ENCODE data around the gene KCNJ9.

The KCNJ9 gene

GRCh38 chr1:160089883-160090282 is 8.5 kb downstream of the KCNJ9 start:
- DNase-seq, result no peak

GRCh38 chr1:160090760-160091159 is 9.4 kb downstream of the KCNJ9 start:
- no peak for DNase-seq

DNA sequence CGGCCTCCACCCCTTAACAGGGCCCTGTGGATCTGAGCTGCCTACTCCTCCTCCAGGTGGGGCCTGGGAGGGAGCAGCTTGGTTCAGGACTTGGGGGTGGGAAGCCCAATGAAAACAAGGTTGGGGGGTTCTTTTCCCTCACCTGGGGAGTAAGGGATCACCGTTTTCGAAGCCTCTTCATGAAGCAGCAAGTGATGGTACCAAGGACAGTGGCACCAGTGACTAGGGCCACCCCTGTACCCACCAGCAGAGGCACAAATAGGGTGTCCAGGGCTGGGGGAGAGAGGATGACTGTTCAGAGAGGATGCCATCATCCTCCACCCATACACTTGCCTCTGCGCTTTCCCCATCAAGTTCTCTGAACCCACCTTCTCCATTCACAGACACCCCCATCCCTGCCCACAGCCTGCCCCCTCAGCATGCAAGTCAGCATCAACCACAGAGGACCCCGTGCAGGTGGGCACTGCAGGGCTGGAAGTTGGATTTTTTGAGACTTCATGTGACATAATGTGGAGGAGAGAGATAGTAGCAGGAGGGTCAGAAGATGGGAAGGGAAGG is 10.4 kb downstream of the KCNJ9 start:
- no peak for DNase-seq

- no peak for DNase-seq
Measured at GRCh38 chr1:160092366-160093068, 11.2 kb downstream of the KCNJ9 start.

DNA sequence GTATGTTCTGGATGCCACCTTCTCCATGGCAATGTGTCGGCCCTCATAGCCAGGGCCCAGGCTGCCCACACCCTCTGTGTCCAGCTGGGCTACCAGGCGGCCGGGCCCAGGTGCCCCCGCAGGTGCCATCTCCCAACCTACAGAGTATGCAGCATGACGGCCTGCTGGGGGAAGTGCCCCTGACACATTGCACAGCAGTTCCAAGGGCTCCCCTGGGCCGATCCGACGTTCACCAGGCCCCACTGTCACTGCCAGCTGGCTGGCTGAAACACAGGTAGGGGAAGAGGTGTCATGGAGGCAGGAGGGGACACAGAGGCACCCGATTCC is 11.7 kb downstream of the KCNJ9 start:
- DNase-seq, result no peak

DNA sequence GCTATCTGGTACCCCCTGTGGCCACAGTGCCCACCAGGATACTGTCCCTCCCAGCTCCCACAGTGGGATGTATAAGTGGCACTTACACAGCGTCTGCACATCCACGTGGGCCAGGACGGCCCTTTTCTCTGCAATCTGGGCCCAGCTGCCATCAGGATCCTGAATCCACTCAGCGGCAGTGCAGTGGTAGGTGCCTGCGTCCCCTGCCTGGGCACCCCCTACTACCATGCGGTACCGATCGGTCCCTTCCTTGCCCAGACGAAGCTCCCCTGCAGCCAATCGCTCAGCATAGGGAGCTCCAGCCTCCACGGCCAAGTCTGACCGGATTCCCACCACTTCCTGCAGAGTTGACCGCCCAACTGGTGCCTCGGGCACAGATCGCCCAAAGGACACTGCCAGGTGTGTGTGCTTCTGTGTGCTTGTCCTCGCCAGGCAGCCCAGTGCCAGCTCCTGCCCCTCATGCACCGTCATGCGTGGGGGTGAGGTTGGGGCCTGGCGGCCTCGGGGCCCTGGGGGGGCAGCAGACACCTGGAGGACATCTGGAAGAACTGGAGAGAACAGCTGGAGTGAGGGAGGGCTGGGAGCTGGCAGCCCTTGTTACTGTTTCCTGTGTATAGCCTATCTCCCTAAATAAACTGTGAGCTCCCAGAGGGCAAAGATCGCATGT is 12.4 kb downstream of the KCNJ9 start:
- DNase-seq, result no peak

GRCh38 chr1:160094291-160094625 is 12.9 kb downstream of the KCNJ9 start:
- no peak for DNase-seq

- DNase-seq, result no peak
Measured at GRCh38 chr1:160094806-160095205, 13.5 kb downstream of the KCNJ9 start.

- DNase-seq, result no peak
Measured at GRCh38 chr1:160095382-160096105, 14.2 kb downstream of the KCNJ9 start.

GRCh38 chr1:160096274-160097116 is 15.2 kb downstream of the KCNJ9 start:
- no peak for DNase-seq

GRCh38 chr1:160097151-160097910 is 16.0 kb downstream of the KCNJ9 start:
- DNase-seq, result peak; percentile 15

GRCh38 chr1:160097911-160098851 is 16.8 kb downstream of the KCNJ9 start, which contains the start of gene IGSF8:
TSS of gene IGSF8 (minus strand) at chr1:160098619. CDS start at chr1:160098472, 147 bp downstream.
- peak; percentile 93 for DNase-seq

DNA sequence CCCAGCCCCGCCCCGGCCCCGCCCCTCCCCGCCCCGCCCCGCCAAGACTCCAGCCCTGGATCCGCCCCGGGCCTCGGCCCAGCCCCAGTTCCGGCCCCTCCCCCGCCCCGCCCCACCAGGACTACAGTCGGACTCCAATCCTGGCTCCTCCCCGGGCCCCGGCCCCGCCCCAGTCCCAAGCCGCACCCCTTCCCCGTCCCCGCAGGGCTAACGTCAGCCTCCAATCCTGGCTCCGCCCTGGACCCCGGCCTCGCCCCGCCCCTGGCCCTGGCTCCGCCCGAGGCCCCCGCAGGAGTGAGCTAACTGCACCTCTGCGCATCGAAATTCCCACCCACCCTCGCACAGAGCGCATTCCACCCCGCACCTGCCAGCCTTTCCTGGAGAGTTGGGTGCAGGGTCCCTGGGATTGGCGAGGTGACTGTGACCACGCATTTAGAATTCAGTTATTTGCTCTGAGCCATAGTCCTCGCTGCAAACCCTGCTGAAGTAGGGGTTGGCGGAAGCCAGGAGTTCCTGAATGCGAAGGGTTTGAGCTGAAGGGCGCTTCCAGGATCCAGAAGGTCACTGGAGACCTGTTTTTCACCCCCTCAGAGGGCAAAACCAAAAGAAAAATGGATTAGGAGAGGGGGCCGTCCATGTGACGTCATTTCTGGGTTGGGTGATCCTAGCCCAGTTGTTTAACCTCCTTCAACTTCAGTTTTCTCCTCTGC is 17.7 kb downstream of the KCNJ9 start:
- DNase-seq, result peak; percentile 99

DNA sequence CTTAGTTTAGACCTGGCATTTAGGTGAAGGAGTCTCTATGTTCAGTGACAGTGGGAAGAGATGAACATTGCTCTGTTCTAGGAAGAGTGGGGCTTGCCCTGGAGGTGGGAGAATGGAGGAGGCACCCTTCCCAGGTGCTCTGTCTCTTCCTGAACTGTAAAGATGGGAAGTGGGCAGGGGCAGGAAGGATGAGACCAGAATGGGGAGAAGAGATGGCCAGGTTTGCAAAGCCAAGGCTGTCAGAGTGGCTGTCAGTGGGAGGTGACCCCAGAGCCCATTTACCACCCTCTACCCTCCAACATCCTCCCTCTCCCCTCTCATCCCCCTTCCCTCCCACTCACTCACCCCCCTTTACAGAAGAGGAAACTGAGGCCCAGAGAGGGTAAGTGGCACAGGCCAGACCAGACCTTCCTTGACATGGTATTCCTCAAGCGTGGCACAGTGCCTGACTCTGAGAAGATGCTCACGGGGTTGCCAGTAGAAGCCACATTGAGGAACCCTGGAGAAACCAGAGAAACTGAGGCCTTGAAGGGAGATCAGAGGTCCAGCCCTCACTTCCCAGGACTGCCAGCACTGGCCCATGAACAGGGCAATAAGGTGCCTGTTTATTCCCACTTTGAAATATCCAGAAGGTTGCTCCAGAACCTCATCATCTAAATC is 18.5 kb downstream of the KCNJ9 start:
- DNase-seq, result no peak

DNA sequence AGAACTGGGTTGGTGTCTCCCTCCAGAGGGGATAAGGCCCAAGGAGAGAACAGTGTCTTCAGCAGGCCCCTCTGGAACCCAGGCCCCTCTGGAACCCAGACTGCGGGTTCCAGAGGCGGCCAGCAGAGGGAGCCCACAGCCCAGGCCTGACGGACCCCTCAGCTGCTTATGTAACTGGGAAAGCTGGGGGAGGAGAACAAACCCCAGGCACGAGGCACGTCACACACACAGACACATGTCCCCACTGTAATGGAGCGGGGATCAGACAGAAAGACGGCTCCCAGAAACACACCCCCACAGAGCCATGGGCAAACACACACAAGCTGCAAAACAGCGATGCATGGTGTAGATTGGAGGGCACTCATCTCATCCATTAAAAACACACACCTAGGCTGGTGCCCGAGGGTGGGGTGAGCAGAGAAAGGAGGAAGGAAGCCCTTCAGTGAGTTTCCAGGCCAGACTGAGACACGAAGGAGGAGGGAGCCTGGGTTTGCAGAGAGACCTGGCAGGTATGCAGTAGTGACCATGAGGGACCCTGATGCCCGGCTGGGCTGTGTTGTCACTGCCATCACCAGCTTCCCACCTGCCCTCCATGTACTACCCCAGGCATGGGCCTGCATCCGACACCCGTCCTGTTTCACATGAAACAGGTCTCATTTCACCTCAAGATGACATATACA is 19.8 kb downstream of the KCNJ9 start:
- DNase-seq, result peak; percentile 71

DNA sequence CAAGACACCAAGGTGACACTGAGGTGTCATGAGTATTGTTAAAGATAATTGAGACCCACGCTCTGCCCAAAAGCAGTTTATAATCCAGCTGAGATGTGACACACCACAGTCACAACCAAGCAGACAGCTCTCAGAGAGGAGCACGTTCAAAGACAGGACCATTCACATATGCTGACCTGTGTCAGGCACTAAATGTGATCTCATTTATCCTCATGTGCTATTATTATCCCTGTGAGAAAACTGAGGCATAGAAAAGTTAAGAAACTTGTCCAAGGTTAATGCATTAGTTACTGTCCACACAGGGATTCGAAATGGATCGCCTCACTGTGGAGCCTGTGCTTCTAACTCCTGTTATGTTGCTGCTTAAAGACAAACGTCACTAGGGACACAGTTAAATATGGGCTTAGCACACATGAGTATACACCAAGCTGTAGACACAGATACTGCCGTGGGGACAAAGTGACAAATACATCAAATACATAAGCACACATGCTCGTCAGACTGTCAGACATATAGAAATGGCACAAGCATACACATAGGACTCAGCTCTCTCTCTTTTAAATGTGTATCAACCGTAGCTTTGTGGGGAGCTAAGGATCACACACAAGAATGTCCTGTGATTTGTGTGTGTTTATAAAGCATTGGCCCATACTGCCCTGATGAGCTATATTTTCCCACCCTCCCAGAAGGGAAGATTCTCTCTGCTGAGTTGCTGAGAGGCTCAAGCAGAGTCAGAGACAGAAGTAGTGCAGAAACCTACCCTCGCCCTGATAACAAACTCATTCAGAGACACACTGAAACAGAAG is 20.6 kb downstream of the KCNJ9 start:
- no peak for DNase-seq

DNA sequence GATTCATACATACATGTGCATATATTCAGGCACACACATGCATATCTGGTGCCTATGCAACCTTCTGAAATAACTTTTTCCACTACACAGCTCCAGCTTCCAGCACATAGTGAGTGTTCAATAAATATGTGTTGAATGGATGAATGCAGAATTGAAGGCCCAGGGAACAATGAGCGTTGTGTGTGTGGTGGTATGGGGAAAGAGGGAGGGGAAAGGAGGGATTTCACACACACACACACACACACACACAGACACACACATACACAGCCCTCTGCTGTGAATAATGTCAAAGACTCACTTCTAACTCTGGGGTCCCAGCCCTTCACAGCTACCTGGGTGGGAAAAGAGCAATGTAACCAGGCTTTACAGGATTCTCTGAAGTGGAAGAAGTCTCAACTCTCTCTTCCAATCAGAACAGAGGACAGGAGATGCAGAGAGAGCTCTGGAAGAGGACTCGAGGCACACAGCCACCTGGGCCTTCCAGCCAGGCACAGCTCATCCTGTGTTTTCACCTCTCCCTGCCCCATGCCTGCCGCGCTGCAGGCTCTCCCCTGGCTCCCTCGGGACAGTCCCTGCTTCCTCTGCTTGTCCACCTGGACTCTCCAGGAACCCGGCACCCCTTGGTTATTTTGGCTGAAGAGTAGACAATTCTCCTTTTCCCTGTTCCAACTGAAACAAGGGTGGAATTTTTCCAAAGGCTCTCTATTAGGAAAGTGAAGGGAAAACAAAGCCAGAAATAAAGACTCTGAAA is 22.5 kb downstream of the KCNJ9 start:
- no peak for DNase-seq
